MM.1S (cell line): ENCODE data around the gene PAOX.

ENCODE experiments used
- EZH2 ChIP-seq: fragments of 300-600 bp; sonication (generic); optimal IDR thresholded peaks from 2 replicates; pipeline ENCODE3; 2017; ENCODE audit warnings: low read depth, mild to moderate bottlenecking, antibody characterized with exemption, low read length, mixed read lengths
- EZH2phosphoT487 ChIP-seq: fragments of 300-600 bp; sonication (generic); IDR thresholded peaks from 2 replicates; pipeline ENCODE4 v1.6.1; 2018; ENCODE audit warnings: antibody characterized with exemption, low read length

DNA sequence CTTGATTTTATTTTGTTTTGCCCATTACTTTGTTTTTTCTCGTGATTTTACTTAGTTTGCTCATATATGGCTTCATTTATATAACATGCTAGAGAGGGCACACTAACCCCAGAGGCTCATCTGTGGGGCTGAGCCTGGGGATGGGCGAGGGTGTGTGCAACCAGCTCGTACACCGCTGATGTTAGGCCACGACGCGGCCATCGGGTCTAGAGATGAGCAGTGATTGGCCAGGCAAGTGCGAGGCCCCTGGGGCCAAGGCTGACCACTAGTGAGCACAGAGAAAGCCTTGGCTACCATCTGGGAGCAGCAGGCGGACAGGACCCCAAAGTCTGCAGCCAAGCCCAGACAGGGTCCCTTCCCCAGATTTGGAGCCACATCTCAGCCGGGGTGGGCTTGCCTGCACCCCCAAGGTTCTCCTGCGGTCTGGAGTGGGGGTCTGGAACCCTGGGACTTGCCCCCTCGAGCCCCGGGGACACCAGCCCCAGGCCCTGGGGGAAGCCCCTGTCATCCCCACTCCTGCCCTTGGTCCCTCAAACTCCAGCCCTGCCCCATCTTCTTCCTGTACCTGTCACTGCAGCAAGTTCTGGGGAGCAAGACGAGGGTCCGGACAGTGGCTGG, 25.0 kb upstream of the PAOX start:
- no peak for TF ChIP-seq EZH2phosphoT487
- no peak for TF ChIP-seq EZH2
